Sigmoid colon (tissue), 4 donors: ENCODE results near the gene PARP12.

Experiments used
- EP300 ChIP-seq, 4 donors: sonication (generic); formaldehyde crosslinking; IDR thresholded peaks; one replicate each; pipeline ENCODE4 v1.6.1; 2017; ENCODE audit warnings: antibody characterized with exemption in 4 of 4
- POLR2A ChIP-seq, 2 donors: fragments of 450-650 bp; IDR thresholded peaks; one replicate each; pipeline ENCODE4 v1.6.1; 2016; ENCODE audit warnings: antibody characterized with exemption in 2 of 2, mild to moderate bottlenecking in 2 of 2, moderate library complexity in 2 of 2
- POLR2AphosphoS5 ChIP-seq, 4 donors: sonication (generic); formaldehyde crosslinking; IDR thresholded peaks; one replicate each; pipeline ENCODE4 v1.6.1; 2017; ENCODE audit warnings: antibody characterized with exemption in 4 of 4
- TF ChIP-seq, protein P1 (sequence below), 4 experiments: fragments of 450-650 bp in 3 of 4; fragments of 200-600 bp in 1 of 4; IDR thresholded peaks; one replicate each; pipeline ENCODE4 v1.5.1; 2016 to 2019; ENCODE audit warnings: antibody characterized with exemption in 4 of 4, mild to moderate bottlenecking in 3 of 4, moderate library complexity in 2 of 4

DNA sequence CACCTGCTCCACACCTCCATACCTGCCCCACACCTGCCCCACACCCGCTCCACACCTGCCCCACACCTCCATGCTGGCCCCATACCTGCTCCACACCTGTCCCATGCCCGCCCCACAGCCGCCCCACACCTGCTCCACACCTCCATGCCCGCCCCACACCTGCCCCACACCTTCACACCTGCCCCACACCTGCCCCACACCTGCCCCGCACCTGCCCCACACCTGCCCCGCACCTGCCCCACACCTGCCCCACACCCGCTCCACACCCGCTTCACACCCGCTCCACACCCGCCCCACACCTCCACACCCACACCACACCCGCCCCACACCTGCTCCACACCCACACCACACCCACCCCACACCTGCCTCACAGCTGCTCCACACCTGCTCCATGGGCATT lies 53.0 kb downstream of the PARP12 start:
- TF ChIP-seq POLR2AphosphoS5 (IDR thresholded peaks at IDR 0.05) (no peak), EP300 (IDR thresholded peaks at IDR 0.05) (no peak), POLR2A (IDR thresholded peaks at IDR 0.05) (no peak)
- TF ChIP-seq, protein P1, sequence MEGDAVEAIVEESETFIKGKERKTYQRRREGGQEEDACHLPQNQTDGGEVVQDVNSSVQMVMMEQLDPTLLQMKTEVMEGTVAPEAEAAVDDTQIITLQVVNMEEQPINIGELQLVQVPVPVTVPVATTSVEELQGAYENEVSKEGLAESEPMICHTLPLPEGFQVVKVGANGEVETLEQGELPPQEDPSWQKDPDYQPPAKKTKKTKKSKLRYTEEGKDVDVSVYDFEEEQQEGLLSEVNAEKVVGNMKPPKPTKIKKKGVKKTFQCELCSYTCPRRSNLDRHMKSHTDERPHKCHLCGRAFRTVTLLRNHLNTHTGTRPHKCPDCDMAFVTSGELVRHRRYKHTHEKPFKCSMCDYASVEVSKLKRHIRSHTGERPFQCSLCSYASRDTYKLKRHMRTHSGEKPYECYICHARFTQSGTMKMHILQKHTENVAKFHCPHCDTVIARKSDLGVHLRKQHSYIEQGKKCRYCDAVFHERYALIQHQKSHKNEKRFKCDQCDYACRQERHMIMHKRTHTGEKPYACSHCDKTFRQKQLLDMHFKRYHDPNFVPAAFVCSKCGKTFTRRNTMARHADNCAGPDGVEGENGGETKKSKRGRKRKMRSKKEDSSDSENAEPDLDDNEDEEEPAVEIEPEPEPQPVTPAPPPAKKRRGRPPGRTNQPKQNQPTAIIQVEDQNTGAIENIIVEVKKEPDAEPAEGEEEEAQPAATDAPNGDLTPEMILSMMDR (IDR thresholded peaks at IDR 0.05): no peak
